GM12878 (cell line): ENCODE results near the gene FANK1.

Experiments used
- ATF3 ChIP-seq: IDR thresholded peaks from 2 replicates; pipeline ENCODE4 v1.6.1; 2011; ENCODE audit warnings: low read depth, mild to moderate bottlenecking, low read length, moderate library complexity, borderline replicate concordance; ENCODE audit errors: extremely low read depth
- CTCF ChIP-seq, 3 experiments: IDR thresholded peaks in 2 of 3; conservative IDR thresholded peaks in 1 of 3; 2 replicates each; pipeline ENCODE4 v1.5.1; 2011; ENCODE audit warnings: low read depth in 3 of 3, low read length in 3 of 3, mild to moderate bottlenecking in 3 of 3, control low read depth in 2 of 3, moderate library complexity in 2 of 3, inconsistent platforms in 1 of 3, mixed read lengths in 1 of 3; ENCODE audit not compliant: control insufficient read depth in 2 of 3, insufficient read depth in 1 of 3; ENCODE audit errors: extremely low read depth in 1 of 3
- FOS ChIP-seq: IDR thresholded peaks from 3 replicates; pipeline ENCODE4 v1.6.1; 2011; ENCODE audit warnings: borderline replicate concordance; ENCODE audit not compliant: insufficient read length; ENCODE audit errors: extremely low read depth
- NR2C2 ChIP-seq: IDR thresholded peaks from 2 replicates; pipeline ENCODE4 v1.6.1; 2011; ENCODE audit warnings: borderline replicate concordance, low read depth; ENCODE audit not compliant: control insufficient read depth, insufficient read length
- PBX3 ChIP-seq: IDR thresholded peaks from 2 replicates; pipeline ENCODE4 v1.6.1; 2011; ENCODE audit warnings: mild to moderate bottlenecking, low read depth, low read length, moderate library complexity; ENCODE audit not compliant: insufficient replicate concordance
- RAD21 ChIP-seq: IDR thresholded peaks from 2 replicates; pipeline ENCODE4 v1.6.1; 2011; ENCODE audit warnings: mild to moderate bottlenecking, low read depth, low read length, moderate library complexity; ENCODE audit not compliant: insufficient read depth
- YY1 ChIP-seq: IDR thresholded peaks from 2 replicates; pipeline ENCODE4 v1.6.1; 2011; ENCODE audit warnings: low read depth, mild to moderate bottlenecking, low read length
- ZNF274 ChIP-seq: IDR thresholded peaks from one replicate; pipeline ENCODE4 v1.8.0; 2011; ENCODE audit not compliant: insufficient read length, insufficient read depth

GRCh38 chr10:126042906-126043305, 146.5 kb downstream of the FANK1 start:
- TF ChIP-seq CTCF (IDR thresholded peaks at IDR 0.05 in 2 of 3, conservative IDR thresholded peaks at IDR 0.05 in 1 of 3; ENCODE audit: control insufficient read depth in 2 of 3, extremely low read depth in 1 of 3, insufficient read depth in 1 of 3, low read depth in 3 of 3, low read length in 3 of 3) (no peak), ZNF274 (no peak), ATF3 (no peak), NR2C2 (no peak), RAD21 (no peak), FOS (no peak), YY1 (no peak), PBX3 (no peak)
